Measurements from ENCODE around the gene FBXL19. TPM values are rescaled to one million over a fixed set of nuclear protein-coding genes. Genes with fewer than 3 reads are reported as not detected.
A peak's percentile ranks its signal among the peaks of the same experiment; 100 is the strongest.

FBXL19 gene
- total RNA-seq, 1 donor from 2014 or later = 66.9 TPM

GRCh38 chr16:30949650-30950515, 26.5 kb downstream of the FBXL19 start:
- Histone ChIP-seq H3K4me1 (peaks cover 11 to 33% of the 10 kb centered on the region in 2 donors), H3K4me3 (peak overlapping the region; percentile 81 to 92), H3K36me3 (peaks cover 3% of the 10 kb centered on the region in 2 donors), H3K27ac (peak overlapping the region; percentile 90 to 93), H3K27me3 (no peaks in the 10 kb centered on the region), H3K9me3 (no peaks in the 10 kb centered on the region)
- intact Hi-C loops (cut with DNase I) = loop anchor here (2.0 kb wide), 1 partner anchor 27 kb away; the partner anchor contains the start of gene FBXL19
- no peak for TF ChIP-seq CTCF (IDR thresholded peaks at IDR 0.05)
- DNase-seq (ENCODE audit: low spot score in 2 of 2) = peak; percentile 66 to 91

- Histone ChIP-seq H3K4me1 (peaks cover 11 to 33% of the 10 kb centered on the region in 2 donors), H3K36me3 (peaks cover 0 to 3% of the 10 kb centered on the region in 2 donors), H3K27ac (peak overlapping the region; percentile 90 to 93), H3K4me3 (peak overlapping the region; percentile 81 to 92), H3K9me3 (no peaks in the 10 kb centered on the region), H3K27me3 (no peaks in the 10 kb centered on the region)
- intact Hi-C loops (cut with DNase I) = no loop called here
- TF ChIP-seq CTCF (IDR thresholded peaks at IDR 0.05) = no peak
- no peak for DNase-seq (ENCODE audit: low spot score in 2 of 2)
Observed at GRCh38 chr16:30950516-30951065, 27.2 kb downstream of the FBXL19 start.

GRCh38 chr16:30951193-30951592, 27.8 kb downstream of the FBXL19 start:
- intact Hi-C loops (cut with DNase I) = no loop called here
- H3K36me3 ChIP-seq = peaks cover 0 to 3% of the 10 kb centered on the region in 2 donors
- no peak for DNase-seq (ENCODE audit: low spot score in 2 of 2)
- H3K27me3 ChIP-seq = no peaks in the 10 kb centered on the region
- H3K4me3 ChIP-seq = no peak overlapping the region
- H3K4me1 ChIP-seq = peaks cover 11 to 33% of the 10 kb centered on the region in 2 donors
- H3K27ac ChIP-seq = peak overlapping the region; percentile 90 to 93
- no peaks in the 10 kb centered on the region for H3K9me3 ChIP-seq
- no peak for TF ChIP-seq CTCF (IDR thresholded peaks at IDR 0.05)

GRCh38 chr16:30951750-30952149, 28.4 kb downstream of the FBXL19 start:
- peaks cover 11 to 35% of the 10 kb centered on the region in 2 donors for H3K4me1 ChIP-seq
- H3K4me3 ChIP-seq = no peak overlapping the region
- DNase-seq (ENCODE audit: low spot score in 2 of 2) = peak in 1 of 2 donors; percentile 91
- intact Hi-C loops (cut with DNase I) = no loop called here
- H3K27me3 ChIP-seq = no peaks in the 10 kb centered on the region
- peaks cover 0 to 3% of the 10 kb centered on the region in 2 donors for H3K36me3 ChIP-seq
- H3K27ac ChIP-seq = peak overlapping the region; percentile 90 to 93
- no peak for TF ChIP-seq CTCF (IDR thresholded peaks at IDR 0.05)
- H3K9me3 ChIP-seq = no peaks in the 10 kb centered on the region

GRCh38 chr16:30953111-30953510, 29.7 kb downstream of the FBXL19 start:
- no peaks in the 10 kb centered on the region for H3K36me3 ChIP-seq
- no peak for TF ChIP-seq CTCF (IDR thresholded peaks at IDR 0.05)
- no peak overlapping the region for H3K4me3 ChIP-seq
- H3K4me1 ChIP-seq = peaks cover 11 to 33% of the 10 kb centered on the region in 2 donors
- H3K27me3 ChIP-seq = no peaks in the 10 kb centered on the region
- H3K9me3 ChIP-seq = no peaks in the 10 kb centered on the region
- no peak for DNase-seq (ENCODE audit: low spot score in 2 of 2)
- H3K27ac ChIP-seq = peak overlapping the region; percentile 17 to 93
- intact Hi-C loops (cut with DNase I) = no loop called here
